Measurements from ENCODE around the gene PLIN3.

DNA sequence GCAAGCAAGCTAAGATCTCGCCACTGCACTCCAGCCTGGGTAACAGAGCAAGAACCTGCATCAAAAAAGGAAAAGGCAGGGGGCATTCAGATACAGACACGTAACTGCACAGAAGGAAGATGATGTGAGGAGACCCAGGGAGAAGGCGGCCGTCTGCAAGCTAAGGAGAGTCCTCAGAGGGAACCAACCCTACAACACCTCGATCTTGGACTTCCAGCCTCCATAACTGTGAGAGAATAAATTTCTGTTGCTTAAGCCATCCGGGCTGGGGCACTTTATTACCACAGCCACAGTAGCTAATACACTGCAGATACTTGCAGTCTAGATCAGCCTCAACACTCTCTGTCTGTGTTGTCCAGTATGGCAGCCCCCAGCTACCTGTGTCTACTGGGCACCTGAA is 43.9 kb downstream of the PLIN3 start:
- TF ChIP-seq YY1 (IDR thresholded peaks at IDR 0.05; ENCODE audit: insufficient read depth, insufficient read length) (no peak), ZNF274 (IDR thresholded peaks at IDR 0.05; ENCODE audit: low read depth, low read length) (no peak)

Measured in NT2/D1 (cell line).